Esophagus squamous epithelium (tissue), 5 donors: ENCODE results near the gene PHACTR3. TPM values are rescaled to one million over a fixed set of nuclear protein-coding genes. Genes with fewer than 3 reads are reported as not detected.

Source experiments
- DNase-seq: peaks from one replicate; lab custom pipeline; 2025; lab: John Stamatoyannopoulos, UW
- H3K27ac ChIP-seq, 4 donors: fragments of 200-600 bp; sonication (generic); one replicate each; pipeline ENCODE4 v1.5.1; 2016 to 2019; ENCODE audit warnings: mild to moderate bottlenecking in 1 of 4
- H3K27me3 ChIP-seq, 4 donors: fragments of 200-600 bp; sonication (generic); 1 replicate in 3 of 4; 2 replicates in 1 of 4; pipeline versions ENCODE4 v1.5.1 to v1.6.0; 2017 to 2021; ENCODE audit warnings: antibody characterized with exemption in 1 of 4
- H3K36me3 ChIP-seq, 3 donors: fragments of 200-600 bp; sonication (generic); one replicate each; pipeline ENCODE4 v1.5.1; 2016 to 2019
- H3K4me1 ChIP-seq, 3 donors: fragments of 200-600 bp; sonication (generic); one replicate each; pipeline ENCODE4 v1.5.1; 2017 to 2019
- H3K4me3 ChIP-seq, 4 donors: fragments of 200-600 bp; sonication (generic); 1 replicate in 3 of 4; 2 replicates in 1 of 4; pipeline ENCODE4 v1.5.1; 2016 to 2019; ENCODE audit warnings: mild to moderate bottlenecking in 2 of 4, moderate library complexity in 1 of 4
- H3K9me3 ChIP-seq, 3 donors: fragments of 200-600 bp; sonication (generic); one replicate each; pipeline ENCODE4 v1.5.1; 2016 to 2019
- POLR2A ChIP-seq, 4 donors: fragments of 450-650 bp; IDR thresholded peaks; one replicate each; pipeline ENCODE4 v1.6.1; 2017; ENCODE audit warnings: antibody characterized with exemption in 4 of 4, mild to moderate bottlenecking in 4 of 4, moderate library complexity in 3 of 4
- WGBS, 2 donors: methylation state at CpG; one replicate each; pipeline ENCODE4 v1.1.5; 2018; 5-methylcytosine and 5-hydroxymethylcytosine counted together
- intact Hi-C: fragments of 100-400 bp; cut with DNase I; formaldehyde crosslinking; loops from one replicate; pipeline ENCODE4 v1.15.0; 2022
- total RNA-seq, 4 donors: library from RNA; depleted of rRNA; stranded (reverse); fragments of >200 nt; gene quantifications; one replicate each; pipeline ENCODE4 v1.1.0, GENCODE V29; 2016
- TF ChIP-seq, protein P1 (sequence below), 6 experiments: fragments of 450-650 bp in 4 of 6; fragments of 200-600 bp in 2 of 6; sonication (generic) in 2 of 6; IDR thresholded peaks; one replicate each; pipeline ENCODE4 v1.5.1; 2016 to 2019; ENCODE audit warnings: antibody characterized with exemption in 6 of 6, mild to moderate bottlenecking in 4 of 6, moderate library complexity in 4 of 6
- donor health status: DM: yes; HTN: yes; CAD: no.

PHACTR3 gene
- total RNA-seq, 4 donors from 2014 or later: 0.13 to 2.5 (median 0.32) TPM

DNA sequence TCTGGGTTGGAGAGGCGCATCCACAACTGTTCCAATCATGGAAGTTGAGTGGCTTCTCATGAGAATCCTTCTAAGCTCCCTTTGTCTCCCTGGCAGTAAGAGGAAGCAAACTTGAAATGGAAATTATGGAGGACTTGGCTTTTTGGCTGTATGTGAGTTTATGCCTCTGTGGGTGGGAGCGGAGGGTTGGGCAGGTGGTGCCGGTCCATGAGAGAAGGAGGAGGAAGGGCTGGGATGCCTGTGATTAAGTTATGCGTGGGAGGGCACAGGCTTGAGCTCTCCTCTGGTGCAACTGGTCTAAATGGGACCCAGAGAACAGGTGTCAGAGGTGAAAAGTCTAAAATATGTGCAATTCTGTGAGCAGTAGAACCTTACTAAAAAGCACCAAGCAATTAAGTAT is 2.2 kb downstream of the PHACTR3 start:
- TF ChIP-seq, protein P1, sequence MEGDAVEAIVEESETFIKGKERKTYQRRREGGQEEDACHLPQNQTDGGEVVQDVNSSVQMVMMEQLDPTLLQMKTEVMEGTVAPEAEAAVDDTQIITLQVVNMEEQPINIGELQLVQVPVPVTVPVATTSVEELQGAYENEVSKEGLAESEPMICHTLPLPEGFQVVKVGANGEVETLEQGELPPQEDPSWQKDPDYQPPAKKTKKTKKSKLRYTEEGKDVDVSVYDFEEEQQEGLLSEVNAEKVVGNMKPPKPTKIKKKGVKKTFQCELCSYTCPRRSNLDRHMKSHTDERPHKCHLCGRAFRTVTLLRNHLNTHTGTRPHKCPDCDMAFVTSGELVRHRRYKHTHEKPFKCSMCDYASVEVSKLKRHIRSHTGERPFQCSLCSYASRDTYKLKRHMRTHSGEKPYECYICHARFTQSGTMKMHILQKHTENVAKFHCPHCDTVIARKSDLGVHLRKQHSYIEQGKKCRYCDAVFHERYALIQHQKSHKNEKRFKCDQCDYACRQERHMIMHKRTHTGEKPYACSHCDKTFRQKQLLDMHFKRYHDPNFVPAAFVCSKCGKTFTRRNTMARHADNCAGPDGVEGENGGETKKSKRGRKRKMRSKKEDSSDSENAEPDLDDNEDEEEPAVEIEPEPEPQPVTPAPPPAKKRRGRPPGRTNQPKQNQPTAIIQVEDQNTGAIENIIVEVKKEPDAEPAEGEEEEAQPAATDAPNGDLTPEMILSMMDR (IDR thresholded peaks at IDR 0.05): no peak
- no peak for TF ChIP-seq POLR2A (IDR thresholded peaks at IDR 0.05)
- WGBS, 2 donors: 59 to 75% methylated on average over 4 of the region's 4 CpGs
- Histone ChIP-seq H3K9me3 (no peaks in the 10 kb centered on the region), H3K27ac (no peak overlapping the region), H3K36me3 (no peaks in the 10 kb centered on the region), H3K4me1 (peaks cover 0 to 20% (median 4%) of the 10 kb centered on the region in 3 donors), H3K4me3 (no peak overlapping the region), H3K27me3 (peaks cover 7 to 100% (median 26%) of the 10 kb centered on the region in 4 donors)
- no peak for DNase-seq
- intact Hi-C loops: no loop called here

DNA sequence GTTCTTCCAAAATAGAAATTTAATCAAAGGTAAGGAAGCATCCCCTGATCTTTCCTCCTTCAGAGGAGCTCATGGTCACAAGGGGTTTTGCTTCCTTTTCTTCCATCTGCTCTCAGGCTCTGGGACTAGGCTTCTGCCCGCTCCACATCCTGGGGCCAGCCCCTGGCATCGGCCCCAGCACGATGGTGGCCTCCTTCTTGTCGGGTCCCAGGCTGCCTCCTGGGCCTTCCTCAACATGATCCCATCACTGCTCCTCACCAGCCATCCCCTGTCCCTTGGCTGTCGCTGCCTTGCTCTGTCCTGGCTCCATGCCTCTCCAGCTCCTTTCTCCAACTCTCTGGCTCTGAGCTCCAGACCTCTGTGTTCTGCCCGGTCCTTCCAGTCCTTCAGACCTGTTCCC is 4.1 kb downstream of the PHACTR3 start:
- no peaks in the 10 kb centered on the region for H3K9me3 ChIP-seq
- H3K4me3 ChIP-seq: no peak overlapping the region
- peaks cover 7 to 82% (median 25%) of the 10 kb centered on the region in 4 donors for H3K27me3 ChIP-seq
- no peak overlapping the region for H3K27ac ChIP-seq
- no peak for TF ChIP-seq POLR2A (IDR thresholded peaks at IDR 0.05)
- TF ChIP-seq, protein P1 (IDR thresholded peaks at IDR 0.05): no peak
- peaks cover 0 to 20% (median 4%) of the 10 kb centered on the region in 3 donors for H3K4me1 ChIP-seq
- 71 to 84% methylated on average over 6 of the region's 6 CpGs for WGBS, 2 donors
- H3K36me3 ChIP-seq: no peaks in the 10 kb centered on the region
- intact Hi-C loops: no loop called here
- DNase-seq: no peak

DNA sequence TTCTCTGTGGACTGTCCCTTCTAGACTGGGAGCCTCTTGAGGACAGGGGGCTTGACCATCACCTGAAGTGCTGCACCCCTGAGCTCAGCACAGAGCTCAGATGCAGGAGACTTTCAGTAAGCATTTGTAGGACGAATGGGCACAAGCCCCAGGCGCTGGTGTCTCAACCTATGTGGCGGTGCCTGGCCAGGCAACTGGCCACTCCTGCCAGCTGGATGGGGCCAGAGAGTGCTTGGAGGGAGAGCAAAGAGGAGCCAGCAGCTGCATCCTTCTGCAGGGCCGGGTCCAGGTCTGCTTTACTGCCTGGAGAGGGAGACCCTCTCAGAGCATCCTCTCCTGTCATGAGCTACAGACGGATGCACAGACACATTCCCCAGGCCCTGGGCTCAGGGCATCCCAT is 4.5 kb downstream of the PHACTR3 start:
- WGBS, 2 donors: 68% methylated on average over 4 of the region's 5 CpGs; no CpG with 5 or more reads in 1 of the 2 donors
- Histone ChIP-seq H3K9me3 (no peaks in the 10 kb centered on the region), H3K27ac (no peak overlapping the region), H3K27me3 (peaks cover 7 to 77% (median 21%) of the 10 kb centered on the region in 4 donors), H3K4me1 (peaks cover 0 to 18% (median 4%) of the 10 kb centered on the region in 3 donors), H3K4me3 (no peak overlapping the region), H3K36me3 (no peaks in the 10 kb centered on the region)
- DNase-seq: no peak
- no peak for TF ChIP-seq POLR2A (IDR thresholded peaks at IDR 0.05)
- TF ChIP-seq, protein P1 (IDR thresholded peaks at IDR 0.05): no peak
- intact Hi-C loops: no loop called here

DNA sequence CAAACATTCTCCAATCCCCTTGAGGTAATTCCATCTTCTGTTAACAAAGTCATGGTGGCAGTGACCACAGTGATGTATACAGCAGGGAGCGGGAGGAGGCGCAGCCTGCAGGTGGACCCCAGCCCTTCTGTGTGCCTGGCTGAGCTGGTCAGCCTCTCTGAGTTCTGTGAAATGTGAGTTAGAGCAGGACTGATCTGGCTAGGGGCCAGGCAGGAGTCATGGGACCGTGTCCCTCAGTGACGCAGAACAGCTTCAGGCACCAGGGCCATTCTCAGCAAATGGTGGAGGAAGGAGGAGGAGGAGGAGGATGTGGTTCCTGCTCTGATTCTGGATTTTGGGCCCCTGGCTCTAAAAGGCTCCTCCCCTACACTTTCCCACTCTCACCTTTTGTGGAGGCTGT is 6.9 kb downstream of the PHACTR3 start:
- WGBS, 2 donors: 40 to 80% methylated on average over 1 to 3 of the region's 4 CpGs
- DNase-seq: no peak

DNA sequence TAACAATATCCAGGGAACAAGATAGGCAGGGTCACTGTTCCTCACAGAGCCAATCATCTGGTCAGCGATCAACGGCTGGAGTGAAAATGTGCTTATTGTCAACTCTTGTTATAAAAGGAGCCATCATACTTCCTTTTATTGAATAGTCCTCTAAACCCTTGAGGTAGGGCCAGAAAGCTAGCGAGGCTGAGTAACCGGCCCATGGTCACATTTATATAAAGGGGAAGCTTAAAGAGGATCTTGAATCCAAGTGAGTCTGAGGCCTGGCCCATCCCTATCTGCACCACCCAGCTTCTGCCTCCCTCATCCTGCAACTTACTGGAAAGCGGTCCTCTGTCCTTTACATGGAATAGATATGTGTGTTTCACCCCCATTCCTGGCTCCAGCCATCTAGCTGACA is 9.5 kb downstream of the PHACTR3 start:
- H3K27ac ChIP-seq: no peak overlapping the region
- 80 to 81% methylated on average over 5 of the region's 5 CpGs for WGBS, 2 donors
- TF ChIP-seq POLR2A (IDR thresholded peaks at IDR 0.05): no peak
- TF ChIP-seq, protein P1 (IDR thresholded peaks at IDR 0.05): no peak
- no peaks in the 10 kb centered on the region for H3K9me3 ChIP-seq
- no peak overlapping the region for H3K4me3 ChIP-seq
- no peaks in the 10 kb centered on the region for H3K36me3 ChIP-seq
- peaks cover 0 to 52% (median 0%) of the 10 kb centered on the region in 4 donors for H3K27me3 ChIP-seq
- intact Hi-C loops: no loop called here
- no peak for DNase-seq
- no peaks in the 10 kb centered on the region for H3K4me1 ChIP-seq

More for the DNA sequence above, 6.9 kb downstream of the PHACTR3 start:
- Histone ChIP-seq H3K27me3 (peaks cover 0 to 57% (median 3%) of the 10 kb centered on the region in 4 donors), H3K36me3 (no peaks in the 10 kb centered on the region), H3K27ac (no peak overlapping the region), H3K9me3 (no peaks in the 10 kb centered on the region), H3K4me1 (no peaks in the 10 kb centered on the region), H3K4me3 (no peak overlapping the region)
- intact Hi-C loops: no loop called here
- TF ChIP-seq, protein P1 (IDR thresholded peaks at IDR 0.05): no peak
- TF ChIP-seq POLR2A (IDR thresholded peaks at IDR 0.05): no peak
